ENCODE measurements around the gene CNTF.

DNA sequence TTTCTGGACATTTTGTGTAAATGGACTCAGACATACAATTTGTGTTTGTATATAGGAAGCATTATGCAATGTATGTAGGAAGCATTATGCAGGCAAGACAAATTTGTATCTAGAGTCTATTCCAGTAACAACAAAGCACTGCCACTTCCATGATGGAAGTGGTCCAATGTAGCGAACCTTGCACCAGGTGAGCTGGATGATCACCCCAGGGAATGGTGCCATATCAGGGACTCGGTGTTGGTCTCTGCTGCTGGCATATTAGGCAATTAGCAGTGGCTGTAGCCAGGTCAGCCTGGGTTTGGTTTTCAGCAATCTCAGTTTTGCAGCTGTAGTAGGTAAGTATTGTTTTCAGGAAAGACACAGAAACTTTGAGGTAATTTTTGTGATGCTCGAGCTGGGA, 30.8 kb upstream of the CNTF start:
- TF ChIP-seq EZH2 (IDR thresholded peaks at IDR 0.05; ENCODE audit: borderline replicate concordance, low read depth, low read length, poor library complexity, severe bottlenecking): no peak
- TF ChIP-seq, protein P1, sequence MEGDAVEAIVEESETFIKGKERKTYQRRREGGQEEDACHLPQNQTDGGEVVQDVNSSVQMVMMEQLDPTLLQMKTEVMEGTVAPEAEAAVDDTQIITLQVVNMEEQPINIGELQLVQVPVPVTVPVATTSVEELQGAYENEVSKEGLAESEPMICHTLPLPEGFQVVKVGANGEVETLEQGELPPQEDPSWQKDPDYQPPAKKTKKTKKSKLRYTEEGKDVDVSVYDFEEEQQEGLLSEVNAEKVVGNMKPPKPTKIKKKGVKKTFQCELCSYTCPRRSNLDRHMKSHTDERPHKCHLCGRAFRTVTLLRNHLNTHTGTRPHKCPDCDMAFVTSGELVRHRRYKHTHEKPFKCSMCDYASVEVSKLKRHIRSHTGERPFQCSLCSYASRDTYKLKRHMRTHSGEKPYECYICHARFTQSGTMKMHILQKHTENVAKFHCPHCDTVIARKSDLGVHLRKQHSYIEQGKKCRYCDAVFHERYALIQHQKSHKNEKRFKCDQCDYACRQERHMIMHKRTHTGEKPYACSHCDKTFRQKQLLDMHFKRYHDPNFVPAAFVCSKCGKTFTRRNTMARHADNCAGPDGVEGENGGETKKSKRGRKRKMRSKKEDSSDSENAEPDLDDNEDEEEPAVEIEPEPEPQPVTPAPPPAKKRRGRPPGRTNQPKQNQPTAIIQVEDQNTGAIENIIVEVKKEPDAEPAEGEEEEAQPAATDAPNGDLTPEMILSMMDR (conservative IDR thresholded peaks at IDR 0.05; ENCODE audit: low read depth, low read length): no peak

Data from A673 (cell line).